CD8-positive, alpha-beta memory T cell (primary cell): ENCODE measurements around the gene SH3BGR. TPM values are rescaled to one million over a fixed set of nuclear protein-coding genes. Genes with fewer than 3 reads are reported as not detected.

Source experiments
- CTCF ChIA-PET: fragments of 350-600 bp; sonication (Branson Sonifier 250); formaldehyde crosslinking; loops from one replicate; lab custom pipeline; 2021; ENCODE audit warnings: antibody characterized with exemption; lab: Charles Lee
- POLR2A ChIA-PET: fragments of 350-600 bp; sonication (Branson Sonifier 250); formaldehyde crosslinking; loops from one replicate; lab custom pipeline; 2021; ENCODE audit warnings: antibody characterized with exemption; lab: Charles Lee
- DNase-seq, 5 donors: peaks; one replicate each; pipeline versions ENCODE4 v3.0.0 to v3.0.0-alpha.2; 2020 to 2022; ENCODE audit warnings: mixed read lengths in 1 of 5
- H3K27ac ChIP-seq: one replicate; pipeline ENCODE4 v1.7.0; 2013; ENCODE audit warnings: low read depth, mild to moderate bottlenecking, low read length, moderate library complexity
- H3K27me3 ChIP-seq: 2 replicates; pipeline ENCODE4 v1.7.0; 2013; ENCODE audit warnings: low read length, mild to moderate bottlenecking; ENCODE audit not compliant: insufficient read depth, poor library complexity, severe bottlenecking
- H3K36me3 ChIP-seq: 2 replicates; pipeline ENCODE4 v1.7.0; 2013; ENCODE audit warnings: mild to moderate bottlenecking, low read length, moderate library complexity; ENCODE audit not compliant: insufficient read depth
- H3K4me1 ChIP-seq: 2 replicates; pipeline ENCODE4 v1.7.0; 2013; ENCODE audit warnings: mild to moderate bottlenecking, low read length, moderate library complexity; ENCODE audit not compliant: insufficient read depth
- H3K4me3 ChIP-seq: 2 replicates; pipeline ENCODE4 v1.7.0; 2013; ENCODE audit warnings: mild to moderate bottlenecking, low read length
- H3K9me3 ChIP-seq: 2 replicates; pipeline ENCODE4 v1.7.0; 2013; ENCODE audit warnings: mild to moderate bottlenecking, low read length
- H3K27ac Mint-ChIP-seq, 8 donors: one replicate each; pipeline ENCODE4 v1.8.0; 2020 to 2021; ENCODE audit warnings: mixed read lengths in 8 of 8, mild to moderate bottlenecking in 6 of 8, inconsistent platforms in 3 of 8, moderate library complexity in 3 of 8
- H3K27me3 Mint-ChIP-seq, 2 donors: one replicate each; pipeline ENCODE4 v1.8.0; 2020 to 2021; ENCODE audit warnings: mixed read lengths in 2 of 2, mild to moderate bottlenecking in 1 of 2, moderate library complexity in 1 of 2
- H3K36me3 Mint-ChIP-seq, 3 donors: one replicate each; pipeline ENCODE4 v1.8.0; 2020 to 2021; ENCODE audit warnings: mixed read lengths in 3 of 3, inconsistent platforms in 1 of 3, mild to moderate bottlenecking in 1 of 3
- H3K4me1 Mint-ChIP-seq, 3 donors: one replicate each; pipeline ENCODE4 v1.8.0; 2020 to 2021; ENCODE audit warnings: mixed read lengths in 3 of 3, inconsistent platforms in 1 of 3, mild to moderate bottlenecking in 1 of 3
- H3K4me3 Mint-ChIP-seq, 7 donors: one replicate each; pipeline ENCODE4 v1.8.0; 2020 to 2021; ENCODE audit warnings: mixed read lengths in 7 of 7, mild to moderate bottlenecking in 6 of 7, moderate library complexity in 4 of 7, inconsistent platforms in 2 of 7
- H3K9me3 Mint-ChIP-seq, 5 donors: one replicate each; pipeline ENCODE4 v1.8.0; 2020 to 2022; ENCODE audit warnings: mixed read lengths in 5 of 5, mild to moderate bottlenecking in 3 of 5, moderate library complexity in 2 of 5, inconsistent platforms in 1 of 5
- polyA plus RNA-seq: library from polyadenylated mRNA; unstranded; fragments of 300-500 nt; fragmentation: Illumina TruSeq; gene quantifications from one replicate; pipeline ENCODE4 v1.2.3, GENCODE V29; 2021
- total RNA-seq, 2 experiments: library from RNA; stranded (reverse); gene quantifications; one replicate each; pipeline ENCODE4 v1.2.3, GENCODE V29; 2021

Gene SH3BGR
- total and polyA plus RNA-seq, 3 experiments from 2014 or later, result 1.6 to 5.8 (median 4.5) TPM

DNA sequence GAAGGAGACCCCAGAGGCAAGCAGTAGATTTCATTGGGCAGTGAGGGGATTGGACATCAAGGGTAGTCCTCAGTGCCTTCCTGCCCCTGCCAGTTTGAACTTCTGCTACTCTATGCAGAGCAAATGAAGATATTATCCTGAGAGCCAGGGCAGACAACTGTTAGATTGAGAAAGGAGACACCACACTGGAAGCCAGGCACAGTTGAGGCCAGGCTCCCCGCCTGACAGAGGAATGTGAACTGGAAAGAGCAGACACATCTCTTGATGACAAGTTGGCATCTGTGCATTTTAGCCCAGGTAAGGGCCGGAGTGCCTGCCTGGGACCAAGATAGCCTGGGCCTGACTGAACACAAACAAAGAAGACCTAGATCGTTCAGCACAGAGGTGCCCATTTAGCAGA lies 16.0 kb downstream of the SH3BGR start:
- no peak overlapping the region for H3K27ac Mint-ChIP-seq
- no peak overlapping the region for H3K4me3 Mint-ChIP-seq
- peaks cover 0 to 4% of the 10 kb centered on the region in 2 donors for H3K27me3 Mint-ChIP-seq
- peaks cover 0 to 5% (median 5%) of the 10 kb centered on the region in 3 donors for H3K36me3 Mint-ChIP-seq
- no peak overlapping the region for H3K27ac ChIP-seq
- no peak for DNase-seq
- no peak overlapping the region for H3K4me3 ChIP-seq
- H3K27me3 ChIP-seq, result no peaks in the 10 kb centered on the region
- no peaks in the 10 kb centered on the region for H3K4me1 ChIP-seq
- CTCF ChIA-PET, result no interaction called here
- H3K36me3 ChIP-seq, result no peaks in the 10 kb centered on the region
- H3K9me3 Mint-ChIP-seq, result no peaks in the 10 kb centered on the region
- H3K9me3 ChIP-seq, result no peaks in the 10 kb centered on the region
- POLR2A ChIA-PET, result no interaction called here
- no peaks in the 10 kb centered on the region for H3K4me1 Mint-ChIP-seq

DNA sequence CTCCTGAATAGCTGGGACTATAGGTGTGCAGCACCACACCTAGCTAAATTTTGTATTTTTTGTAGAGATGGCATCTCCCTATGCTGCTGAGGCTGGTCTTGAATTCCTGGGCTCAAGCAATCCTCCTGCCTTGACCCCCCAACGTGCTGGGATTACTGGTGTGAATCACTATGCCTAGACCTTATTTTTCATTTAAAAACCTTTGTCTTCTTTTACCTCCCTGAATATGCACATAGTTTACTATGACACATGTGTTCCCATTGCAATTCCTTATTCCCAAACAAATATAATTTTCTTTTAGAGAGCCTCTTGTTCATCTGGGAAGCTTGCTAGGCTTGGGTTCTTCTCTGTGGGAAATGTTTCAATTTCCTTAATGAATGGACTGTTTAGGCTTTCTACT lies 16.8 kb downstream of the SH3BGR start:
- no peaks in the 10 kb centered on the region for H3K9me3 ChIP-seq
- no peaks in the 10 kb centered on the region for H3K4me1 Mint-ChIP-seq
- DNase-seq, result no peak
- H3K27me3 Mint-ChIP-seq, result peaks cover 0 to 4% of the 10 kb centered on the region in 2 donors
- POLR2A ChIA-PET, result no interaction called here
- no peak overlapping the region for H3K4me3 Mint-ChIP-seq
- H3K9me3 Mint-ChIP-seq, result no peaks in the 10 kb centered on the region
- H3K27me3 ChIP-seq, result no peaks in the 10 kb centered on the region
- H3K4me3 ChIP-seq, result no peak overlapping the region
- H3K4me1 ChIP-seq, result no peaks in the 10 kb centered on the region
- H3K36me3 Mint-ChIP-seq, result peaks cover 0 to 5% (median 3%) of the 10 kb centered on the region in 3 donors
- H3K27ac ChIP-seq, result no peak overlapping the region
- no peaks in the 10 kb centered on the region for H3K36me3 ChIP-seq
- CTCF ChIA-PET, result no interaction called here
- no peak overlapping the region for H3K27ac Mint-ChIP-seq

DNA sequence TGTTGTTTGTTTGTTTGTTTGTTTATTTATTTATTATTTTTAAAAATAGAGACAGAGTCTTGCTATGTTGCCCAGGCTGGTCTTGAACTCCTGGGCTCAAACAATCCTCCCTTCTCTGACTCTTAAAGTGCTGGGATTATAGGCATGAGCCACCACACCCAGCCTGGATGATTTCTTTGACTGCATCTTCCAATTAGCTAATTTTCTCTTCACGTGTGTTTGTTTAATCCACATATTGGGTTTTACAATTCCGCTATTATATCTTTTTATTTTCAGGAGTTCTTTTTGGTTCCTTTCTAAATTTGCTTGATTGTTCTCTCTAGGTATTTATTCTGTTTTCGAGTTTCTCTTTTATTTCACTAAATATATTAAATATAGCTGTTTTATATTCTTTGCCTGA lies 19.8 kb downstream of the SH3BGR start:
- Histone ChIP-seq H3K9me3 (no peaks in the 10 kb centered on the region), H3K36me3 (no peaks in the 10 kb centered on the region), H3K27me3 (no peaks in the 10 kb centered on the region), H3K4me3 (no peak overlapping the region), H3K4me1 (no peaks in the 10 kb centered on the region), H3K27ac (no peak overlapping the region)
- no peak for DNase-seq
- Mint-ChIP-seq H3K27ac (no peak overlapping the region), H3K36me3 (no peaks in the 10 kb centered on the region), H3K27me3 (peaks cover 0 to 2% of the 10 kb centered on the region in 2 donors), H3K4me1 (no peaks in the 10 kb centered on the region), H3K4me3 (no peak overlapping the region), H3K9me3 (no peaks in the 10 kb centered on the region)
- ChIA-PET CTCF (no interaction called here), POLR2A (no interaction called here)

DNA sequence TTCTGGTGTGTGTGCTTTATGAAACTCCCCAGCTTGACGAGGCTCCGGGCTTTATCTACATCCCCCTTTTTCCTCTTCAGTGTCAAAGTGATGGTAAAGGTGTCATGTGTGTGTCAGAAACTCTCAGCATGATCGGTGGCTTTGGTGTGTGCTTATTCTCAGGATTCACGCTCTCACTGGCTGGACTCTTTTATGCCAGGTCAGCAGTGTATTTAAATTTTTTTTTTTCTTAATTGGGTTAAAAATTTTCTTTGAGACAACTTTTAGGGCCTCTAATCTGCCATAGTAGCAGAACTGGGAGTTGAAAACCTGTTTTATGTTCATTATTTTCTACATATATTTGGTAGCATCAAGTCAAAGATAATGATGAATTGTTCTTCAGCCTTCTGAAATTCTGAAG lies 21.0 kb downstream of the SH3BGR start:
- no peaks in the 10 kb centered on the region for H3K9me3 Mint-ChIP-seq
- peaks cover 0 to 2% of the 10 kb centered on the region in 2 donors for H3K27me3 Mint-ChIP-seq
- POLR2A ChIA-PET, result no interaction called here
- no peaks in the 10 kb centered on the region for H3K36me3 Mint-ChIP-seq
- H3K4me1 Mint-ChIP-seq, result no peaks in the 10 kb centered on the region
- no peaks in the 10 kb centered on the region for H3K4me1 ChIP-seq
- CTCF ChIA-PET, result no interaction called here
- no peak overlapping the region for H3K4me3 ChIP-seq
- no peak overlapping the region for H3K27ac ChIP-seq
- no peak for DNase-seq
- no peaks in the 10 kb centered on the region for H3K27me3 ChIP-seq
- H3K27ac Mint-ChIP-seq, result no peak overlapping the region
- H3K4me3 Mint-ChIP-seq, result no peak overlapping the region
- no peaks in the 10 kb centered on the region for H3K36me3 ChIP-seq
- H3K9me3 ChIP-seq, result no peaks in the 10 kb centered on the region

DNA sequence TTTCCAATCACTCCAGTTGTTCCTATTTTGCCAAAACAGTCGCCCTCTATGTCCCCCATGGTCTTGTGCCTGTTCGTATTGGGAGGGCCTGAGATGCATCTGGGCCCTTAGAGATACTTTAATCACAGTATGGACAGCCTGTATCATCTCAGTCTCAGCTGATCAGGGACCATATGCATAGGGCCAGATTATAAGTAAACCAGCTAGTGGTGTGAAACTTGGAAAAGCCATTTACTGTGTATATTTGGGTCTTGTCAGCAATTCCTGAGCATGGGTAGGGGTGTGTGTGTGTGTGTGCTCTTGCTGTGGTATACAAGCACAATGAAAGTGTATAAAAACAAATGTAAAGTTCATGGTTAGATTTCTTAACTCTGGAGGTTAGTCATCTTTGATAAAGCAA lies 22.8 kb downstream of the SH3BGR start:
- H3K36me3 ChIP-seq, result no peaks in the 10 kb centered on the region
- no peak overlapping the region for H3K4me3 ChIP-seq
- no peak overlapping the region for H3K4me3 Mint-ChIP-seq
- no peaks in the 10 kb centered on the region for H3K4me1 Mint-ChIP-seq
- ChIA-PET CTCF (no interaction called here), POLR2A (no interaction called here)
- no peak overlapping the region for H3K27ac ChIP-seq
- no peaks in the 10 kb centered on the region for H3K4me1 ChIP-seq
- no peaks in the 10 kb centered on the region for H3K9me3 Mint-ChIP-seq
- H3K9me3 ChIP-seq, result no peaks in the 10 kb centered on the region
- H3K36me3 Mint-ChIP-seq, result no peaks in the 10 kb centered on the region
- no peak overlapping the region for H3K27ac Mint-ChIP-seq
- H3K27me3 Mint-ChIP-seq, result peaks cover 0 to 4% of the 10 kb centered on the region in 2 donors
- no peaks in the 10 kb centered on the region for H3K27me3 ChIP-seq
- DNase-seq, result no peak

DNA sequence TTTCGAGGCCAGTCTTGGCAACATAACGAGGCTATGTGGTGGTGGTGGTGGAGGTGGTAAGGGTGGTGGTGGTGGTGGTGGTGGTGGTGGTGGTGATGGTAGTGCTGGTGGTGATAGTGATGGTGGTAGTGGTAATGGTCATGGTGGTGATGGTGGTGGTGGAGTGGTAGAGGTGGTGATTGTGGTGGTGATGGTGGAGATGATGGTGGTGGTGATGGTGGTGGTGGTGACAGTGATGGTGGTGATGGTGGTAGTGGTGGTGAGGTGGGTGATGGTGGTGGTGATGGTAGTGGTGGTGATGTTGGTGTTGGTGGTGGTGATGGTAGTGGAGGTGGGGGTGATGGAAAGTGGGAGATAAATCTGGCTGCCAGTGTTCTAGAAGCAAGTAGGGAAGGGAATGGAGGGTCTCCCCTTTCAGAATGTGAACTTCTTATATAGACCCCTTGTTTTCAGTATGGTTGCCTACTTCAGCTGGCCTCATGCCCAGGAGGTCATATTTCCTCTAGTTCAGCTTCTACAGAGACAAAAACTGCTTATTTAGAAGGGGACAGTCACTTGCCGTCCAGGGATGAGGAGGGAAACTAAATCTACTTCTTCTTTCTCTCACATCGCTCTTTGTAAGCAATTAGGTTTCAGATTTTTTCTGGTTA lies 27.5 kb downstream of the SH3BGR start:
- Mint-ChIP-seq H3K9me3 (no peaks in the 10 kb centered on the region), H3K4me3 (no peak overlapping the region), H3K27ac (no peak overlapping the region), H3K27me3 (peaks cover 4 to 5% of the 10 kb centered on the region in 2 donors), H3K4me1 (no peaks in the 10 kb centered on the region), H3K36me3 (peaks cover 0 to 2% (median 0%) of the 10 kb centered on the region in 3 donors)
- Histone ChIP-seq H3K9me3 (no peaks in the 10 kb centered on the region), H3K27me3 (no peaks in the 10 kb centered on the region), H3K27ac (no peak overlapping the region), H3K36me3 (no peaks in the 10 kb centered on the region), H3K4me1 (no peaks in the 10 kb centered on the region), H3K4me3 (no peak overlapping the region)
- CTCF ChIA-PET, result no interaction called here
- POLR2A ChIA-PET, result no interaction called here
- no peak for DNase-seq

DNA sequence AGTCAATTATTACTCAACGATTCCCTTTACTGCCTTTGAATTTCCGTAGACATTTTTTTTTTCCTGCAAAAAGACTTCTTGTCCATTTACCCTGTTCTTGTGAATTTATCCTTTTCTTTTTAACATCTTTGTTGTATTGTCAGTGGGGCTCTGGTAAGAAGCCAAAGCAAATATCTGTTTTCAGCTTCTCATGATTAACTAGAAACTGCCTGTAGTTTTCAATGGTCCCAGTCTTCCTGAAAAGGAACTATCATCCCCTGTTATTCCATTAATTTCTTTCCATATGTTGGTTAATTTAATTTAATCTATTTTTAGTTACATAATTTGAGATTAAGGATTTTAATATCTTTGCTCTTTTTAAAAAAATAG lies 28.0 kb downstream of the SH3BGR start:
- no peaks in the 10 kb centered on the region for H3K9me3 Mint-ChIP-seq
- ChIA-PET POLR2A (no interaction called here), CTCF (no interaction called here)
- no peaks in the 10 kb centered on the region for H3K4me1 ChIP-seq
- no peak overlapping the region for H3K4me3 Mint-ChIP-seq
- no peak overlapping the region for H3K4me3 ChIP-seq
- H3K27me3 ChIP-seq, result no peaks in the 10 kb centered on the region
- H3K27ac ChIP-seq, result no peak overlapping the region
- no peaks in the 10 kb centered on the region for H3K9me3 ChIP-seq
- no peaks in the 10 kb centered on the region for H3K36me3 ChIP-seq
- peaks cover 0 to 2% (median 0%) of the 10 kb centered on the region in 3 donors for H3K36me3 Mint-ChIP-seq
- DNase-seq, result no peak
- no peak overlapping the region for H3K27ac Mint-ChIP-seq
- H3K4me1 Mint-ChIP-seq, result no peaks in the 10 kb centered on the region
- H3K27me3 Mint-ChIP-seq, result peaks cover 4 to 5% of the 10 kb centered on the region in 2 donors

DNA sequence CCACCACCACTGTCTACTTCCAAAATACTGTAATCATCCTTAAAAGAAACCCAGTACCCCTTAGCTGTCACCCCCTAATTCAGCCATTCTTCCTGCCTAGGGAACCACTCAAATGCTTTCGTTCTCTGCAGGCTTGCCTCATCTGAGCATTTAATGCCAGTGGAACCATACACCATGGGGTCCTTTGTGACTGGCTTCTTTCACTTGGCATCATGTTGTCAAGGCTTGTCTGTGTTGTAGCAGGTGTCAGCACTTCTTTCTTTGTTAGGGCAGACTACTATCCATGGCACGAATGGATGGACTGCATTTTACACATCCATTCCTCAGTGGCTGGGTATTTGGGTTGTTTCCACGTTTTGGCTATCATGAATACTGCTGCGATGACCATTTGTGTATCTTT lies 28.5 kb downstream of the SH3BGR start:
- CTCF ChIA-PET, result no interaction called here
- Mint-ChIP-seq H3K9me3 (no peaks in the 10 kb centered on the region), H3K4me1 (no peaks in the 10 kb centered on the region), H3K36me3 (peaks cover 0 to 2% (median 0%) of the 10 kb centered on the region in 3 donors), H3K27me3 (peaks cover 4 to 5% of the 10 kb centered on the region in 2 donors), H3K4me3 (no peak overlapping the region), H3K27ac (no peak overlapping the region)
- DNase-seq, result no peak
- no peaks in the 10 kb centered on the region for H3K9me3 ChIP-seq
- H3K36me3 ChIP-seq, result no peaks in the 10 kb centered on the region
- no peak overlapping the region for H3K4me3 ChIP-seq
- no peaks in the 10 kb centered on the region for H3K4me1 ChIP-seq
- H3K27me3 ChIP-seq, result no peaks in the 10 kb centered on the region
- POLR2A ChIA-PET, result no interaction called here
- H3K27ac ChIP-seq, result no peak overlapping the region
